Subcutaneous abdominal adipose tissue (tissue), 5 donors: ENCODE data around the gene UTP20.
"Not testable (repeated sequence)": the region's sequence is repeated elsewhere in the genome, so short reads cannot be mapped to it uniquely, and the experiment has no call there.

Source experiments
- H3K27ac ChIP-seq: one replicate; pipeline ENCODE4 v1.7.0; 2013; ENCODE audit warnings: low read depth, mild to moderate bottlenecking, inconsistent platforms, low read length, moderate library complexity
- H3K27me3 ChIP-seq, 5 donors: one replicate each; pipeline ENCODE4 v1.7.0; 2013; ENCODE audit warnings: low read length in 5 of 5, inconsistent platforms in 1 of 5; ENCODE audit not compliant: control insufficient read depth in 5 of 5, insufficient read depth in 4 of 5
- H3K36me3 ChIP-seq, 5 donors: one replicate each; pipeline ENCODE4 v1.7.0; 2013; ENCODE audit warnings: low read length in 5 of 5; ENCODE audit not compliant: control insufficient read depth in 5 of 5, insufficient read depth in 5 of 5
- H3K4me1 ChIP-seq, 5 donors: one replicate each; pipeline ENCODE4 v1.7.0; 2013; ENCODE audit warnings: low read length in 5 of 5, mild to moderate bottlenecking in 3 of 5, moderate library complexity in 1 of 5; ENCODE audit not compliant: control insufficient read depth in 5 of 5, insufficient read depth in 5 of 5
- H3K4me3 ChIP-seq, 5 donors: one replicate each; pipeline ENCODE4 v1.7.0; 2013; ENCODE audit warnings: low read length in 5 of 5, low read depth in 1 of 5
- H3K9ac ChIP-seq, 5 donors: one replicate each; pipeline ENCODE4 v1.7.0; 2013; ENCODE audit warnings: low read length in 5 of 5, mild to moderate bottlenecking in 4 of 5, moderate library complexity in 3 of 5
- H3K9me3 ChIP-seq, 5 donors: one replicate each; pipeline ENCODE4 v1.7.0; 2013; ENCODE audit warnings: low read length in 5 of 5; ENCODE audit not compliant: control insufficient read depth in 5 of 5
- donor health status: healthy.
- donor health status: healthy.
- donor health status: healthy.
- donor health status: healthy.
- donor health status: healthy.

The UTP20 gene

GRCh38 chr12:101351682-101352081 lies 71.8 kb downstream of the UTP20 start:
- no peak overlapping the region for H3K4me3 ChIP-seq
- no peaks in the 10 kb centered on the region for H3K27me3 ChIP-seq
- no peaks in the 10 kb centered on the region for H3K4me1 ChIP-seq
- no peak overlapping the region for H3K9ac ChIP-seq
- no peak overlapping the region for H3K27ac ChIP-seq
- H3K9me3 ChIP-seq: peaks cover 0 to 3% (median 0%) of the 10 kb centered on the region in 5 donors
- H3K36me3 ChIP-seq: peaks cover 37 to 73% (median 56%) of the 10 kb centered on the region in 5 donors

DNA sequence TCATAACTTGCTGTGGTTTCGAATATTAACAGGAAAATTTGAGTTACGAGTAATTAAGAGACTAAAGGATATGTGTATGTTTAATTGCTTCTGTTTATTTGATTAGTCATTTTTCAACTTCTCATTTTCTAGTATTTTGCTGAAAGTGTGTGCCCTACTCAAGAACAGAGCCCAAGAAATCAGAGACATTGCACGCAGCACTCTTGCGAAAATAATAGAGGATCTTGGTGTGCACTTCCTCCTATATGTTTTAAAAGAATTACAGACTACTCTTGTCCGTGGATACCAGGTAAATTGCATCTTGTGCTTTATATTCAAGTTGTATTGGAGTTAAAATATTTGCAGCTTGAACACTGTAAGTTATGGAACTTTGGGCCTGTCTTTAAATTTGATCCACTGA lies 76.9 kb downstream of the UTP20 start:
- H3K9me3 ChIP-seq: no peaks in the 10 kb centered on the region
- H3K27ac ChIP-seq: no peak overlapping the region
- no peak overlapping the region for H3K4me3 ChIP-seq
- H3K27me3 ChIP-seq: no peaks in the 10 kb centered on the region
- no peaks in the 10 kb centered on the region for H3K4me1 ChIP-seq
- H3K9ac ChIP-seq: no peak overlapping the region
- peaks cover 40 to 72% (median 53%) of the 10 kb centered on the region in 5 donors for H3K36me3 ChIP-seq

DNA sequence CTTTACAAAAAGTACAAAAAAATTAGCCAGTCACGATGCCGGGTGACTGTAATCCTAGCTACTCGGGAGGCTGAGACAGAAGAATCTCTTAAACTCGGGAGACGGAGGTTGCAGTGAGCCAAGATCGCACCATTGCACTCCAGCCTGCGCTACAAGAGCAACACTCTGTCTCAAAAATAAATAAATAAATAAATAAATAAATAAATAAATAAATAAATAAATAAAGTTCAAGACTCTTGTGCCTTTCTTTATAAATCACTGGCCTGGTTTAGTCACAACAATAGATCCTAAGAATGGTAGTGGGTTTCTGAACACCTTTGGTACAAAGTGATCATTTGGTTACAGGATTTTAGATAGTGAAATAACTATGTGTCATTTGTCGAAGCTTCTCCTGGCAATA lies 81.5 kb downstream of the UTP20 start:
- Histone ChIP-seq H3K27me3 (no peaks in the 10 kb centered on the region), H3K4me1 (no peaks in the 10 kb centered on the region), H3K27ac (no peak overlapping the region), H3K9ac (no peak overlapping the region), H3K9me3 (no peaks in the 10 kb centered on the region), H3K36me3 (peaks cover 42 to 83% (median 59%) of the 10 kb centered on the region in 5 donors), H3K4me3 (no peak overlapping the region)

- Histone ChIP-seq H3K4me3 (no peak overlapping the region), H3K9me3 (no peaks in the 10 kb centered on the region), H3K4me1 (no peaks in the 10 kb centered on the region), H3K27me3 (no peaks in the 10 kb centered on the region), H3K36me3 (peaks cover 48 to 91% (median 80%) of the 10 kb centered on the region in 5 donors), H3K27ac (no peak overlapping the region), H3K9ac (no peak overlapping the region)
Observed at GRCh38 chr12:101368016-101368415, 88.1 kb downstream of the UTP20 start.

GRCh38 chr12:101372431-101372830 lies 92.5 kb downstream of the UTP20 start:
- Histone ChIP-seq H3K36me3 (peaks cover 36 to 82% (median 67%) of the 10 kb centered on the region in 5 donors), H3K9me3 (no peaks in the 10 kb centered on the region), H3K27ac (no peak overlapping the region), H3K4me3 (no peak overlapping the region), H3K9ac (no peak overlapping the region), H3K27me3 (no peaks in the 10 kb centered on the region), H3K4me1 (no peaks in the 10 kb centered on the region)

DNA sequence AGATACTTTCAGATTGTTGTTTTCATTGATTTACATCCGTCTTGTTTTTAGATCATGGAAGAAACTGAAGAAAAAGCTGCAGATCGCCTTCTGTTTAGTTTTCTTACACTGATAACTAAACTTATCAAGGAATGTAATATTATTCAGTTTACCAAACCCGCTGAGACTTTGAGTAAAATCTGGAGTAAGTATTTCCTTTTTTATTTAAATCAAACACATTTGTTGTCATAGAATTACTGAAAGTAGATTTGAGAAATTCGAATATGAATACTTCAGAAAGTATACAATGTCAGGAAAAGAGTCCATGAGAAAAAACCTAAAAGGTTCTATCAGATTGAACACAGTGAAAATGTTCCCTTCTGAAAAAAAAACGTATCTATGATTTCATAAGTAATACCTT lies 95.7 kb downstream of the UTP20 start:
- Histone ChIP-seq H3K36me3 (peaks cover 30 to 81% (median 59%) of the 10 kb centered on the region in 5 donors), H3K27me3 (no peaks in the 10 kb centered on the region), H3K4me1 (no peaks in the 10 kb centered on the region), H3K27ac (no peak overlapping the region), H3K9me3 (no peaks in the 10 kb centered on the region), H3K9ac (no peak overlapping the region), H3K4me3 (no peak overlapping the region)

- H3K4me1 ChIP-seq: no peaks in the 10 kb centered on the region
- no peak overlapping the region for H3K4me3 ChIP-seq
- H3K27ac ChIP-seq: no peak overlapping the region
- H3K36me3 ChIP-seq: peaks cover 23 to 83% (median 53%) of the 10 kb centered on the region in 5 donors
- no peaks in the 10 kb centered on the region for H3K27me3 ChIP-seq
- no peaks in the 10 kb centered on the region for H3K9me3 ChIP-seq
- no peak overlapping the region for H3K9ac ChIP-seq
Observed at GRCh38 chr12:101379149-101379548, 99.2 kb downstream of the UTP20 start.

- H3K27ac ChIP-seq, H3K9me3 ChIP-seq, H3K4me3 ChIP-seq, H3K9ac ChIP-seq, H3K27me3 ChIP-seq, H3K4me1 ChIP-seq: not testable (repeated sequence)
- H3K36me3 ChIP-seq: peaks cover 40 to 50% (median 43%) of the 10 kb centered on the region in 5 donors
Observed at GRCh38 chr12:101391181-101391580, 111.3 kb downstream of the UTP20 start.

DNA sequence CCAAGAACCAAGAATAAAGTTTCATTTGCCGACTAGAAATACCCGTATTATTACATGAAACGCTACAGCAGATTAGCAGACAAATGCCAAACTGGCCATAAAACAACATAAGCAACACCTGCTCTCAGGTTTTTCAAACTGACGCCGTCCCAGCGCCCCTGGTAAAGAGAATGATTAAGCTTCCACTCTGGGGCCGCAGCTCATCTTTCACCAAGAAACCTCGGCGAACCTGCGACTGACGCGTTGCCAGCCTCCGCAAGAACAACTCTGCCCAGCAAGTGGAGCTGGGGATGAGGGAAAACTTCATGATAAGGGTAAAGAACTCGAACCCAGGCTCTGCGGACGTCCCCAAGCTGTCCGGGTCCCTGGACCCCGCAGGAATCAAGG lies 127.1 kb downstream of the UTP20 start:
- H3K36me3 ChIP-seq: peaks cover 0 to 4% (median 0%) of the 10 kb centered on the region in 5 donors

GRCh38 chr12:101407436-101408345 lies 127.8 kb downstream of the UTP20 start, which contains the start of gene ARL1:
Gene ARL1 (minus strand): TSS chr12:101407772. CDS start chr12:101407645, 127 bp downstream.
- H3K4me3 ChIP-seq: peak within 1 kb of the TSS; percentile 90 to 96 (median 96)
- H3K36me3 ChIP-seq: peaks cover 0 to 4% (median 0%) of the 10 kb centered on the region in 5 donors
- no peaks in the 10 kb centered on the region for H3K9me3 ChIP-seq
- H3K27ac ChIP-seq: peak within 1 kb of the TSS; percentile 94
- H3K27me3 ChIP-seq: no peaks in the 10 kb centered on the region
- H3K9ac ChIP-seq: peak within 1 kb of the TSS; percentile 84 to 99 (median 94)
- H3K4me1 ChIP-seq: peaks cover 4 to 30% (median 22%) of the 10 kb centered on the region in 5 donors

More for the DNA sequence above, 127.1 kb downstream of the UTP20 start:
- H3K27ac ChIP-seq: peak overlapping the region; percentile 94
- peaks cover 4 to 30% (median 22%) of the 10 kb centered on the region in 5 donors for H3K4me1 ChIP-seq
- peak overlapping the region; percentile 90 to 96 (median 96) for H3K4me3 ChIP-seq
- no peaks in the 10 kb centered on the region for H3K9me3 ChIP-seq
- no peaks in the 10 kb centered on the region for H3K27me3 ChIP-seq
- peak overlapping the region; percentile 84 to 99 (median 94) for H3K9ac ChIP-seq
